Keratinocyte (primary cell): Measurements from ENCODE around the gene IGFBP5. TPM values are rescaled to one million over a fixed set of nuclear protein-coding genes. Genes with fewer than 3 reads are reported as not detected.

Experiments
- DNase-seq: peaks from one replicate; pipeline ENCODE4 v3.0.0-alpha.2; 2011; ENCODE audit warnings: low read depth, missing footprints, low spot score
- FAIRE-seq: peaks from 2 replicates; lab custom pipeline; 2011; peaks lifted over from hg19 to GRCh38; lab: Jason Lieb, UNC
- H2AFZ ChIP-seq: 2 replicates; pipeline ENCODE4 v1.6.0; 2012; ENCODE audit warnings: low read length, control low read depth, inconsistent platforms; ENCODE audit not compliant: control insufficient read depth
- H3K27ac ChIP-seq: 2 replicates; pipeline ENCODE4 v1.5.1; 2011; ENCODE audit warnings: low read length; ENCODE audit not compliant: control insufficient read depth, insufficient read depth
- H3K27me3 ChIP-seq: 3 replicates; pipeline ENCODE4 v1.6.0; 2011; ENCODE audit warnings: low read length; ENCODE audit not compliant: control insufficient read depth, insufficient read depth; ENCODE audit errors: extremely low read depth
- H3K36me3 ChIP-seq, 2 experiments: 2 replicates in 1 of 2; 3 replicates in 1 of 2; pipeline ENCODE4 v1.5.1; 2011; ENCODE audit warnings: low read length in 2 of 2, mild to moderate bottlenecking in 1 of 2; ENCODE audit not compliant: control insufficient read depth in 2 of 2, insufficient read depth in 2 of 2; ENCODE audit errors: extremely low read depth in 1 of 2
- H3K4me1 ChIP-seq: 3 replicates; pipeline ENCODE4 v1.5.1; 2011; ENCODE audit warnings: low read length; ENCODE audit not compliant: control insufficient read depth, insufficient read depth; ENCODE audit errors: extremely low read depth
- H3K4me2 ChIP-seq: 3 replicates; pipeline ENCODE4 v1.6.0; 2011; ENCODE audit warnings: low read depth, low read length; ENCODE audit not compliant: control insufficient read depth, insufficient read depth; ENCODE audit errors: extremely low read depth
- H3K4me3 ChIP-seq, 3 experiments: fragments of 200-600 bp in 1 of 3; sonication (generic) in 1 of 3; 2 replicates in 2 of 3; 3 replicates in 1 of 3; pipeline ENCODE4 v1.5.1; 2011 to 2016; ENCODE audit warnings: low read length in 3 of 3, mild to moderate bottlenecking in 3 of 3, control low read depth in 2 of 3, inconsistent platforms in 1 of 3, low read depth in 1 of 3, mixed read lengths in 1 of 3, mixed run types in 1 of 3, moderate library complexity in 1 of 3; ENCODE audit not compliant: control insufficient read depth in 2 of 3, insufficient read depth in 2 of 3; ENCODE audit errors: extremely low read depth in 1 of 3
- H3K79me2 ChIP-seq: 2 replicates; pipeline ENCODE4 v1.6.0; 2012; ENCODE audit warnings: low read length; ENCODE audit not compliant: control insufficient read depth, insufficient read depth
- H3K9ac ChIP-seq: 3 replicates; pipeline ENCODE4 v1.6.0; 2011; ENCODE audit warnings: low read length; ENCODE audit not compliant: control insufficient read depth, insufficient read depth; ENCODE audit errors: extremely low read depth
- H3K9me1 ChIP-seq: 3 replicates; pipeline ENCODE4 v1.6.0; 2011; ENCODE audit warnings: low read length; ENCODE audit not compliant: control insufficient read depth, insufficient read depth; ENCODE audit errors: extremely low read depth
- H3K9me3 ChIP-seq: 2 replicates; pipeline ENCODE4 v1.5.1; 2012; ENCODE audit warnings: low read depth, low read length; ENCODE audit not compliant: control insufficient read depth
- H4K20me1 ChIP-seq: 3 replicates; pipeline ENCODE4 v1.6.0; 2011; ENCODE audit warnings: low read length; ENCODE audit not compliant: control insufficient read depth, insufficient read depth; ENCODE audit errors: extremely low read depth
- CTCF ChIP-seq, 3 experiments: IDR thresholded peaks in 1 of 3; conservative IDR thresholded peaks in 1 of 3; optimal IDR thresholded peaks in 1 of 3; 2 replicates in 2 of 3; 3 replicates in 1 of 3; pipeline versions ENCODE3 to v1.5.1; 2011; ENCODE audit warnings: low read length in 3 of 3, mild to moderate bottlenecking in 3 of 3, moderate library complexity in 2 of 3, control low read depth in 1 of 3, inconsistent platforms in 1 of 3; ENCODE audit not compliant: insufficient read depth in 2 of 3; ENCODE audit errors: extremely low read depth in 1 of 3
- EZH2 ChIP-seq: IDR thresholded peaks from one replicate; pipeline ENCODE4 v1.6.1; 2012; ENCODE audit warnings: inconsistent platforms, mild to moderate bottlenecking, low read length, moderate library complexity
- dilution Hi-C: fragments of 300-500 bp; cut with MboI; formaldehyde crosslinking; loops from one replicate; pipeline ENCODE4 v1.7.0; 2020; ENCODE audit warnings: low sequenced_read_pairs; ENCODE audit not compliant: extremely low pct_ligation_motif_present
- polyA plus RNA-seq, 5 experiments: library from polyadenylated mRNA; depleted of rRNA in 3 of 5; stranded (reverse) in 3 of 5; stranded (forward) in 1 of 5; unstranded in 1 of 5; fragments of >200 nt; gene quantifications; 1 replicate in 1 of 5; 2 replicates in 3 of 5; 3 replicates in 1 of 5; pipeline versions ENCODE4 v1.2.1 to v1.2.3, GENCODE V29; 2011 to 2012; ENCODE audit warnings: missing spikeins in 2 of 5, low read depth in 1 of 5, low replicate concordance in 1 of 5

IGFBP5 gene
- polyA plus RNA-seq, 1 donor (not counting 4 experiments of a cell fraction or from before 2014, with no cell fraction given), result 1.1 TPM

GRCh38 chr2:216671081-216671411 is 24.3 kb downstream of the IGFBP5 start:
- Histone ChIP-seq H3K9me1 (no peaks in the 10 kb centered on the region), H2AFZ (no peak overlapping the region), H3K27me3 (peaks cover 20% of the 10 kb centered on the region), H3K9me3 (no peaks in the 10 kb centered on the region), H3K4me3 (no peak overlapping the region), H3K4me1 (peaks cover 5% of the 10 kb centered on the region), H3K9ac (no peak overlapping the region), H4K20me1 (no peaks in the 10 kb centered on the region), H3K27ac (no peak overlapping the region), H3K4me2 (no peak overlapping the region), H3K79me2 (no peaks in the 10 kb centered on the region), H3K36me3 (no peaks in the 10 kb centered on the region)
- DNase-seq (no peak), FAIRE-seq (no peak)
- TF ChIP-seq EZH2 (no peak), CTCF (optimal IDR thresholded peaks at IDR 0.05 in 1 of 3, IDR thresholded peaks at IDR 0.05 in 1 of 3, conservative IDR thresholded peaks at IDR 0.05 in 1 of 3; ENCODE audit: extremely low read depth in 1 of 3, insufficient read depth in 2 of 3, low read length in 3 of 3) (no peak)
- dilution Hi-C loops, result no loop called here

GRCh38 chr2:216670266-216671080 is 24.9 kb downstream of the IGFBP5 start:
- Histone ChIP-seq H3K4me1 (peaks cover 10% of the 10 kb centered on the region), H3K9me3 (no peaks in the 10 kb centered on the region), H3K36me3 (no peaks in the 10 kb centered on the region), H3K27me3 (peaks cover 19% of the 10 kb centered on the region), H3K9ac (no peak overlapping the region), H3K4me2 (no peak overlapping the region), H2AFZ (no peak overlapping the region), H3K27ac (no peak overlapping the region), H3K79me2 (no peaks in the 10 kb centered on the region), H3K4me3 (no peak overlapping the region), H4K20me1 (no peaks in the 10 kb centered on the region), H3K9me1 (peaks cover 2% of the 10 kb centered on the region)
- DNase-seq, result no peak
- dilution Hi-C loops, result no loop called here
- no peak for FAIRE-seq
- no peak for TF ChIP-seq CTCF (optimal IDR thresholded peaks at IDR 0.05 in 1 of 3, IDR thresholded peaks at IDR 0.05 in 1 of 3, conservative IDR thresholded peaks at IDR 0.05 in 1 of 3; ENCODE audit: extremely low read depth in 1 of 3, insufficient read depth in 2 of 3, low read length in 3 of 3)
- TF ChIP-seq EZH2, result no peak
